Measurements from ENCODE around the gene NGLY1.

GRCh38 chr3:25677121-25677520, 106.1 kb downstream of the NGLY1 start:
- TF ChIP-seq YY1 (IDR thresholded peaks at IDR 0.05; ENCODE audit: insufficient read depth, insufficient read length) (no peak), SUZ12 (IDR thresholded peaks at IDR 0.05; ENCODE audit: extremely low read depth, insufficient read depth, insufficient read length) (no peak)

Measured in NT2/D1 (cell line).